Upper lobe of left lung (tissue), 4 donors: ENCODE data around the gene TMEM33.
A peak's percentile ranks its signal among the peaks of the same experiment; 100 is the strongest.

Experiments
- CTCF ChIP-seq, 6 experiments: fragments of 450-650 bp in 4 of 6; fragments of 200-600 bp in 2 of 6; sonication (generic) in 2 of 6; IDR thresholded peaks; one replicate each; pipeline ENCODE4 v1.5.1; 2016 to 2019; ENCODE audit warnings: antibody characterized with exemption in 6 of 6
- POLR2AphosphoS5 ChIP-seq, 2 donors: sonication (generic); formaldehyde crosslinking; IDR thresholded peaks; one replicate each; pipeline ENCODE4 v1.5.1; 2017; ENCODE audit warnings: antibody characterized with exemption in 2 of 2

- TF ChIP-seq CTCF (IDR thresholded peaks at IDR 0.05), result peak in 1 of 6 experiments; percentile 12
- TF ChIP-seq POLR2AphosphoS5 (IDR thresholded peaks at IDR 0.05), result no peak
Measured at GRCh38 chr4:41963105-41963504, 27.9 kb downstream of the TMEM33 start.
